NCI-H345 treated with DMSO at 0.1 percent for 48 hours (cell line): Measurements from ENCODE around the gene PRKCA.
"Not testable (repeated sequence)": the region's sequence is repeated elsewhere in the genome, so short reads cannot be mapped to it uniquely, and the experiment has no call there.

Experiments used
- DNase-seq: peaks from one replicate; lab custom pipeline; 2025; ENCODE audit not compliant: unreplicated experiment; lab: John Stamatoyannopoulos, UW

PRKCA gene

DNA sequence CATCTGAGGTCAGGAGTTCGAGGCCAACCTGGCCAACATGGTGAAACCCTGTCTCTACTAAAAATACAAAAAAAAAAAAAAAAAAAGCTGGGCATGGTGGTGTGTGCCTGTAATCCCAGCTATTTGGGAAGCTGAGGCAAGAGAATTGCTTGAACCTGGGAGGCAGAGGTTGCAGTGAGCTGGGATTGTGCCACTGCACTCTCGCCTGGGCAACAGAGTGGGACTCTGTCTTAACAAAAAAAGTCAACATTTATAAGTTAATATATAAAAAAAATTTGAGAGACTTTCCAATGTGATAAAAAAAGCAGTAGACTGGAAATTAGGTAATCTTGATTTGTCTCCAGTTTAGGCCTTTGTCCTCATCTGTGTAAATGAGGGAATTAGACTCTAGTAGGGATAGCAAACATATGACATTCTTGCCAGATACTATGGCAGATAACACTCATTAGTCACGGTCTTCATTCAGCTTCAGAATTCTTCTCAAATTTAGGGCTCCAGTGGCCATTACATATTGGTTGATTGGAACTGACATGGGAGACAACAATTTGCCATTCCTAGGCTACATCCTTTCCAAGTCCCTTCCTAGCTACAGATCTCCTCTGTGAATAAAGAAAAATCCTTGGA lies 22.1 kb downstream of the PRKCA start:
- DNase-seq: not testable (repeated sequence)

- DNase-seq: no peak
Measured at GRCh38 chr17:66326476-66327047, 24.1 kb downstream of the PRKCA start.

DNA sequence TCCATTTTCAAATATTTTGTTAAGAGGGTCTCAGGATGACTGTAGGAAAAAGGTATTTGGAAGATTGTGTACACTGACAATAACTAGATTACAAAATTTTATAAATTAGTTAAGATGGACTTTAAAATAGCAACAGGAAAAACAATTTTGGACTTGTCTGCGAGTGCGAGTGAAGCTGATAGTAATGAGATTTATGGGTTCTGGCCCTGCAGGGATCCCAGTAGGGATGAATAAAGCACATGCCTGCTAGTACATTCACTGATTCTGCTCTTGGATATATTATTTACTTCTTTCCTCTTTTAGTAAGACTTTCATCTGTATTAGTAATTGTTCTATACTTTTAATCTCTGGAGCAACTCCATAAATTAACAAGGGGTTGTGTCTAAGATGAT lies 28.2 kb downstream of the PRKCA start:
- DNase-seq: no peak

DNA sequence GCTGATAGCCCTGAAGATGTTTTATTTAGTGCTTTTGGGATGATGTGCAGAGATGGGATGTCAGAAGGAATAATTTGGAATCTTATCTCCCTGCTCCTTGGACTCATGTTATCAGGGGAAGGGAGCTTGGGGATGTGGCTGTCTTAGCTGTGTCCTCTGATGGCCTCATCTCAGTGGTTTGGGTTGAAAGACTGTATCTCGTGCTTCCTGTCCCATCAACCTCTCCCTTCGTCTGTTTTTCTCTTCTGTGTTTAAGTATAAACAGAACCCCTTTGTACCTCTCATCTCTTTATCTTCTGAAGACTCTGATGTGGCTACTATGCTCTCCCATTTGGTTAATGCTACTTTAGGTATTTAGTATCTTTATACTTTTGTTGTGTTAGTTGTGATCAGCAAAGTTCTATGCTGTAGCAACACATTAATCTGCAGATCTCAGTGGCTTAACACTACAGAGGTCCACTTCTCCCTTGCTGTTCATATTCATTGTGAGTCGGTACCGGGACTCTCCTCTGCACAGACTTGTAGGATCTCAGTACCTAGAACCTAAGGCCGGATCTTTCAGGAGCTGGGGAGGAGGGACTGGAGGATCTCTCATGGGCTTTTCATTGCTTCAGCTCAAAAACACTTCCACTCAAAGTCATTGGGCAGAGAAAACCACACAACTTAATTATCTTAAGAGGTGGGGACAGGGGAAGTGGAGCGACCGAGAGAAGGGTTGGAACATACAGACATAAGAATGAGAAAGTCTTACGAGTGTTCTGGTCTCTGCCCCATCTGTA lies 28.8 kb downstream of the PRKCA start:
- DNase-seq: no peak

- no peak for DNase-seq
Measured at GRCh38 chr17:66335797-66336196, 33.4 kb downstream of the PRKCA start.

GRCh38 chr17:66337268-66337667 lies 34.9 kb downstream of the PRKCA start:
- no peak for DNase-seq

- DNase-seq: no peak
Measured at GRCh38 chr17:66337866-66338485, 35.6 kb downstream of the PRKCA start.

DNA sequence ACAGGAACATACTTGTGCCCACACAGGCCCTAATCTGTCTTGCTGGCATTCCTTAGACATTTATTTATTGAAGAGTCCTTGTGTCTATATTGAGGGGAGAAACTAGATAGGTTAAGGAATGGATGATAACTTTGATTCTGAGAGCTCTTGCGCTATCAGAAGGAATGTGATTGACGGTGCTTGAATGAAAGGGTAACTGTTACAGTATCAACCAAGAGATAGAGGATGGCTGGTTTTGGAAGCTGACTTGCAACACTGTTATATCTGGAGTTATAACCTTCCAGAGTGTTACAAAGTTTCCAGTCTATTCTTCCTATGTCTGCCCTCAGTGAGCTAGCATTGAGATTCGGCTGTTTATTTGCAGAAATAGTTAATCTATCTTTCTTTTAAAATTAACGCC lies 36.5 kb downstream of the PRKCA start:
- DNase-seq: no peak

GRCh38 chr17:66339561-66339960 lies 37.1 kb downstream of the PRKCA start:
- DNase-seq: no peak

GRCh38 chr17:66340720-66341119 lies 38.3 kb downstream of the PRKCA start:
- DNase-seq: no peak

- no peak for DNase-seq
Measured at GRCh38 chr17:66341462-66341861, 39.0 kb downstream of the PRKCA start.

GRCh38 chr17:66342263-66342662 lies 39.9 kb downstream of the PRKCA start:
- DNase-seq: not testable (repeated sequence)

GRCh38 chr17:66343531-66344078 lies 41.2 kb downstream of the PRKCA start:
- no peak for DNase-seq

DNA sequence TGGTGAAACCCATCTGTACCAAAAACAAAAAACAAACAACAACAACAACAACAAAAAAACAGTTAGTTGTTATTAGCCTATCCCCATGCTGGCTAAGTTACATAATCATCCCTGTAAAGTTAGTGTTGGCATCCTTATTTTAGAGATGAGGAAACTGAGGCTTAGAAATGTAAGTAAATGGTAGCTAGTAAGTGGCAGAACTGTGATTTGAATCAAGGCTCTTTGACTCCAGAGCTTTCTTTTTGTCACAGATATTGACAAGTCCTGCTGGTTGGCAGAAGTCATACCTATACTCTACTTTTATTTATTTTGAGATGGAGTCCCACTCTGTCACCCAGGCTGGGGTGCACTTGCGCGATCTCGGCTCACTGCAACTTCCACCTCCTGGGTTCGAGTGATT lies 42.1 kb downstream of the PRKCA start:
- no peak for DNase-seq

DNA sequence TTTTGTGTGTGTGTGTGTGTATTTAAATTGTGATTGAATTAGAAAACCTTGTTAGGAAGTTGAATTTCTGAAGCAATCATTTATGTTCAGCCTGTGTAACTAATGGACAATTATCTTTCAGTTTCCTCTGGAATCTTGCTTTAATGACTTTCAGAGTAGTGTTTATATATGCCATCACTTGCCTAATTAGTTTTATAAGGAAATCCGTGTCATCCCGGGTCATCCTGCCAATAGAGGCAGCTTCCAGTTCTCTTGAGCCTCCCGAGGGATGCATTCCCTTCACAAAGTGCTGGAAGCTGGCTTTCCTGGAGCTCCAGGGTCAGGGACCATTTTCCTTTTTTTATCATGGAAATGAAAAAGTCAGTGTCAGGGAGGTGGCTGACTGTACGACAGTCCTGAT lies 42.9 kb downstream of the PRKCA start:
- DNase-seq: no peak

- DNase-seq: not testable (repeated sequence)
Measured at GRCh38 chr17:66345949-66346638, 43.7 kb downstream of the PRKCA start.

DNA sequence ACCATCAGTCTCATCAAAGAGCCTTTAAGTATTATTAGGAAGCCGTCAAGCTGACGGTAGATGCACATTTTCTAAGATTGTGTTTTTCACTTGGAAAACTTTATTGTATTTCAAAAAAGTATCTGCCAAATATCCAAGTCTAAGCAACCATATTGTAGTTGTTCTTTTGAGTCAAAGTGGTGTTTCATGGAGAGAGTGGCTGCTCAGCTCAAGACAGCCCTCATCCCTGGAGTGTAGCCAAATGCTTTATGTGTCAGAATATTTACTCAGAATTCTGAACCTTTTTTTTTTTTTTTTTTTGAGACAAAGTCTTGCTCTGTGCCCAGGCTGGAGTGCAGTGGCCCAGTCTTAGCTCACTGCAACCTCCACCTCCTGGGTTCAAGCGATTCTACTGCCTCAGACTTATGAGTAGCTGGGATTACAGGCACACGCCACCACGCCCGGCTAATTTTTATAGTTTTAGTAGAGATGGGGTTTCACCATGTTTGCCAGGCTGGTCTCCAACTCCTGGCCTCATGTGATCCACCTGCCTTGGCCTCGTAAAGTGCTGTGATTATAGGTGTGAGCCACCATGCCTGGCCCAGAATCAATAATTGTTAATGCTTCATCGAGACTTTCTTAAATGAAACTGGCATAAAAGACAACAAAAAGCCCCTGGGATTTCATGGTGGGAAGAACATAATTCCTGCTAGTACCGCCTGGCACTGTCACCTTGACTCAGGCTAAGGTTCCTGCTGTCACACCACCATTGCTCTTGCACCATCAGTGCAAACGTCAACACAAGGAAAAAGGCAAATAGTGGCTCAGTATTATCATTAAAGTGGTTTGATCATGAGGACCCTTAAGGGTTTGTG lies 45.5 kb downstream of the PRKCA start:
- no peak for DNase-seq

DNA sequence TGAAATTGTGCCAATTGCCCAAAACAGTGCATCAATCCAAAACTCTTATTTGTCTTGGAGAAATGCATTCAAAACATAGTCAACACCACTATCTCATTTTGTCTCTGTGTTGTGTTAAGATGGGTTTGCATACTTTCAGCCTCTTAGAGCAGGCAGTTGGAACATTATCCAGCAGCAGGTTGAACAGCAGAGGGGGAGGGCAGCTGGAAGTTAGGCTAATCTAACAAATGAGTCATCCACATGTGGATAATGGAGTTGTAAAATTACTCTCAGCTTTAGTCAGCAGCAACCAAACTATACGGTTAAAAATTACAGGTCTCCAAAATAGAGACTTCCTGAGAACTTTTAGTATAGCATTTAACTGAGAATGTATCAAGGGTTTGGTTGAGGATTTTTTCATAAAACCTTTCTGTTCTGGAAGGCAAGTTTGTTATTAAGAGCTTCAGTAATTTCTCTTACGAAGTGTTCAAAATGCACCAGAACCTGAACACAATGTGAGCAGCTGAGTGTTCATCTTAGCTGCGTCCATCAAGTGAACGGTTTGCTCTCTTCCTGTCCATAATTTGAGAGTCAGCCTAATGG lies 46.3 kb downstream of the PRKCA start:
- DNase-seq: no peak

- no peak for DNase-seq
Measured at GRCh38 chr17:66349521-66350254, 47.3 kb downstream of the PRKCA start.
